H1 (cell line): Measurements from ENCODE around the gene SNX27.
"Not testable (repeated sequence)": the region's sequence is repeated elsewhere in the genome, so short reads cannot be mapped to it uniquely, and the experiment has no call there.

Experiments
- EP300 ChIP-seq, 2 experiments: IDR thresholded peaks; 1 replicate in 1 of 2; 2 replicates in 1 of 2; pipeline ENCODE4 v1.6.1; 2011 to 2012; ENCODE audit warnings: low read depth in 2 of 2, low read length in 2 of 2, mild to moderate bottlenecking in 2 of 2, borderline replicate concordance in 1 of 2, inconsistent platforms in 1 of 2, moderate library complexity in 1 of 2
- EZH2 ChIP-seq: fragments of 200-600 bp; sonication (generic); IDR thresholded peaks from 2 replicates; pipeline ENCODE4 v1.7.1; 2012; ENCODE audit warnings: low read depth, mild to moderate bottlenecking, moderate library complexity, low read length, inconsistent platforms; ENCODE audit not compliant: severe bottlenecking
- JUN ChIP-seq: IDR thresholded peaks from 2 replicates; pipeline ENCODE4 v1.6.1; 2011; ENCODE audit warnings: low read depth, mild to moderate bottlenecking, improper control_type of control experiment, low read length
- POLR2A ChIP-seq, 2 experiments: IDR thresholded peaks; 1 replicate in 1 of 2; 2 replicates in 1 of 2; pipeline ENCODE4 v1.6.1; 2011; ENCODE audit warnings: low read depth in 2 of 2, low read length in 2 of 2, mild to moderate bottlenecking in 2 of 2; ENCODE audit errors: control extremely low read depth in 1 of 2
- RXRA ChIP-seq: IDR thresholded peaks from 2 replicates; pipeline ENCODE4 v1.6.1; 2011; ENCODE audit warnings: low read depth, mild to moderate bottlenecking, low read length, moderate library complexity; ENCODE audit not compliant: insufficient read depth
- TF ChIP-seq, protein P1 (sequence below), 3 experiments: IDR thresholded peaks; 1 replicate in 2 of 3; 2 replicates in 1 of 3; pipeline versions ENCODE4 v1.5.1 to v1.6.1; 2011; ENCODE audit warnings: low read length in 3 of 3, mild to moderate bottlenecking in 3 of 3, inconsistent platforms in 2 of 3, low read depth in 1 of 3, moderate library complexity in 1 of 3; ENCODE audit not compliant: insufficient read depth in 1 of 3; ENCODE audit errors: control extremely low read depth in 1 of 3
- TF ChIP-seq, protein P2 (sequence below): fragments of 300-600 bp; sonication (generic); IDR thresholded peaks from 2 replicates; pipeline ENCODE4 v1.7.1; 2012; ENCODE audit warnings: low read length, moderate library complexity, mild to moderate bottlenecking, inconsistent platforms; ENCODE audit not compliant: insufficient replicate concordance

DNA sequence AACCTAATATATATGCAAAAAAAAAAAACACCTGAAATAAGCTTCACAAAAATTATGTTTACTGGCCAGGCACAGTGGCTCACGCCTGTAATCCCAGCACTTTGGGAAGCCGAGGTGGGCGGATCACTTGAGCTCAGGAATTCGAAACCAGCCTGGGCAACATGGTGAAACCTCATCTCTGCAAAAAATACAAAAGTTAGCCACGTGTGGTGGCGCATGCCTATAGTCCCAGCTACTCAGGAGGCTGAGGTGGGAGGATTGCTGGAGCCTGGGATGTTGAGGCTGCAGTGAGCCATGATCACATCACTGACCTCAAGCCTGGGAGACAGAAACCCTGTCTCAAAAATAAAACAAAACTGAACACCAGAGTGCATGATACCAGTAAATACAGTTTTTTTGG, 7.1 kb downstream of the SNX27 start:
- not testable (repeated sequence) for TF ChIP-seq JUN; EZH2; POLR2A (IDR thresholded peaks at IDR 0.05; ENCODE audit: control extremely low read depth in 1 of 2, low read depth in 2 of 2, low read length in 2 of 2); EP300 (IDR thresholded peaks at IDR 0.05; ENCODE audit: borderline replicate concordance in 1 of 2, low read depth in 2 of 2, low read length in 2 of 2); RXRA
- TF ChIP-seq, protein P1, sequence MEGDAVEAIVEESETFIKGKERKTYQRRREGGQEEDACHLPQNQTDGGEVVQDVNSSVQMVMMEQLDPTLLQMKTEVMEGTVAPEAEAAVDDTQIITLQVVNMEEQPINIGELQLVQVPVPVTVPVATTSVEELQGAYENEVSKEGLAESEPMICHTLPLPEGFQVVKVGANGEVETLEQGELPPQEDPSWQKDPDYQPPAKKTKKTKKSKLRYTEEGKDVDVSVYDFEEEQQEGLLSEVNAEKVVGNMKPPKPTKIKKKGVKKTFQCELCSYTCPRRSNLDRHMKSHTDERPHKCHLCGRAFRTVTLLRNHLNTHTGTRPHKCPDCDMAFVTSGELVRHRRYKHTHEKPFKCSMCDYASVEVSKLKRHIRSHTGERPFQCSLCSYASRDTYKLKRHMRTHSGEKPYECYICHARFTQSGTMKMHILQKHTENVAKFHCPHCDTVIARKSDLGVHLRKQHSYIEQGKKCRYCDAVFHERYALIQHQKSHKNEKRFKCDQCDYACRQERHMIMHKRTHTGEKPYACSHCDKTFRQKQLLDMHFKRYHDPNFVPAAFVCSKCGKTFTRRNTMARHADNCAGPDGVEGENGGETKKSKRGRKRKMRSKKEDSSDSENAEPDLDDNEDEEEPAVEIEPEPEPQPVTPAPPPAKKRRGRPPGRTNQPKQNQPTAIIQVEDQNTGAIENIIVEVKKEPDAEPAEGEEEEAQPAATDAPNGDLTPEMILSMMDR (IDR thresholded peaks at IDR 0.05; ENCODE audit: control extremely low read depth in 1 of 3, insufficient read depth in 1 of 3, low read depth in 1 of 3, low read length in 3 of 3): not testable (repeated sequence)
- TF ChIP-seq, protein P2, sequence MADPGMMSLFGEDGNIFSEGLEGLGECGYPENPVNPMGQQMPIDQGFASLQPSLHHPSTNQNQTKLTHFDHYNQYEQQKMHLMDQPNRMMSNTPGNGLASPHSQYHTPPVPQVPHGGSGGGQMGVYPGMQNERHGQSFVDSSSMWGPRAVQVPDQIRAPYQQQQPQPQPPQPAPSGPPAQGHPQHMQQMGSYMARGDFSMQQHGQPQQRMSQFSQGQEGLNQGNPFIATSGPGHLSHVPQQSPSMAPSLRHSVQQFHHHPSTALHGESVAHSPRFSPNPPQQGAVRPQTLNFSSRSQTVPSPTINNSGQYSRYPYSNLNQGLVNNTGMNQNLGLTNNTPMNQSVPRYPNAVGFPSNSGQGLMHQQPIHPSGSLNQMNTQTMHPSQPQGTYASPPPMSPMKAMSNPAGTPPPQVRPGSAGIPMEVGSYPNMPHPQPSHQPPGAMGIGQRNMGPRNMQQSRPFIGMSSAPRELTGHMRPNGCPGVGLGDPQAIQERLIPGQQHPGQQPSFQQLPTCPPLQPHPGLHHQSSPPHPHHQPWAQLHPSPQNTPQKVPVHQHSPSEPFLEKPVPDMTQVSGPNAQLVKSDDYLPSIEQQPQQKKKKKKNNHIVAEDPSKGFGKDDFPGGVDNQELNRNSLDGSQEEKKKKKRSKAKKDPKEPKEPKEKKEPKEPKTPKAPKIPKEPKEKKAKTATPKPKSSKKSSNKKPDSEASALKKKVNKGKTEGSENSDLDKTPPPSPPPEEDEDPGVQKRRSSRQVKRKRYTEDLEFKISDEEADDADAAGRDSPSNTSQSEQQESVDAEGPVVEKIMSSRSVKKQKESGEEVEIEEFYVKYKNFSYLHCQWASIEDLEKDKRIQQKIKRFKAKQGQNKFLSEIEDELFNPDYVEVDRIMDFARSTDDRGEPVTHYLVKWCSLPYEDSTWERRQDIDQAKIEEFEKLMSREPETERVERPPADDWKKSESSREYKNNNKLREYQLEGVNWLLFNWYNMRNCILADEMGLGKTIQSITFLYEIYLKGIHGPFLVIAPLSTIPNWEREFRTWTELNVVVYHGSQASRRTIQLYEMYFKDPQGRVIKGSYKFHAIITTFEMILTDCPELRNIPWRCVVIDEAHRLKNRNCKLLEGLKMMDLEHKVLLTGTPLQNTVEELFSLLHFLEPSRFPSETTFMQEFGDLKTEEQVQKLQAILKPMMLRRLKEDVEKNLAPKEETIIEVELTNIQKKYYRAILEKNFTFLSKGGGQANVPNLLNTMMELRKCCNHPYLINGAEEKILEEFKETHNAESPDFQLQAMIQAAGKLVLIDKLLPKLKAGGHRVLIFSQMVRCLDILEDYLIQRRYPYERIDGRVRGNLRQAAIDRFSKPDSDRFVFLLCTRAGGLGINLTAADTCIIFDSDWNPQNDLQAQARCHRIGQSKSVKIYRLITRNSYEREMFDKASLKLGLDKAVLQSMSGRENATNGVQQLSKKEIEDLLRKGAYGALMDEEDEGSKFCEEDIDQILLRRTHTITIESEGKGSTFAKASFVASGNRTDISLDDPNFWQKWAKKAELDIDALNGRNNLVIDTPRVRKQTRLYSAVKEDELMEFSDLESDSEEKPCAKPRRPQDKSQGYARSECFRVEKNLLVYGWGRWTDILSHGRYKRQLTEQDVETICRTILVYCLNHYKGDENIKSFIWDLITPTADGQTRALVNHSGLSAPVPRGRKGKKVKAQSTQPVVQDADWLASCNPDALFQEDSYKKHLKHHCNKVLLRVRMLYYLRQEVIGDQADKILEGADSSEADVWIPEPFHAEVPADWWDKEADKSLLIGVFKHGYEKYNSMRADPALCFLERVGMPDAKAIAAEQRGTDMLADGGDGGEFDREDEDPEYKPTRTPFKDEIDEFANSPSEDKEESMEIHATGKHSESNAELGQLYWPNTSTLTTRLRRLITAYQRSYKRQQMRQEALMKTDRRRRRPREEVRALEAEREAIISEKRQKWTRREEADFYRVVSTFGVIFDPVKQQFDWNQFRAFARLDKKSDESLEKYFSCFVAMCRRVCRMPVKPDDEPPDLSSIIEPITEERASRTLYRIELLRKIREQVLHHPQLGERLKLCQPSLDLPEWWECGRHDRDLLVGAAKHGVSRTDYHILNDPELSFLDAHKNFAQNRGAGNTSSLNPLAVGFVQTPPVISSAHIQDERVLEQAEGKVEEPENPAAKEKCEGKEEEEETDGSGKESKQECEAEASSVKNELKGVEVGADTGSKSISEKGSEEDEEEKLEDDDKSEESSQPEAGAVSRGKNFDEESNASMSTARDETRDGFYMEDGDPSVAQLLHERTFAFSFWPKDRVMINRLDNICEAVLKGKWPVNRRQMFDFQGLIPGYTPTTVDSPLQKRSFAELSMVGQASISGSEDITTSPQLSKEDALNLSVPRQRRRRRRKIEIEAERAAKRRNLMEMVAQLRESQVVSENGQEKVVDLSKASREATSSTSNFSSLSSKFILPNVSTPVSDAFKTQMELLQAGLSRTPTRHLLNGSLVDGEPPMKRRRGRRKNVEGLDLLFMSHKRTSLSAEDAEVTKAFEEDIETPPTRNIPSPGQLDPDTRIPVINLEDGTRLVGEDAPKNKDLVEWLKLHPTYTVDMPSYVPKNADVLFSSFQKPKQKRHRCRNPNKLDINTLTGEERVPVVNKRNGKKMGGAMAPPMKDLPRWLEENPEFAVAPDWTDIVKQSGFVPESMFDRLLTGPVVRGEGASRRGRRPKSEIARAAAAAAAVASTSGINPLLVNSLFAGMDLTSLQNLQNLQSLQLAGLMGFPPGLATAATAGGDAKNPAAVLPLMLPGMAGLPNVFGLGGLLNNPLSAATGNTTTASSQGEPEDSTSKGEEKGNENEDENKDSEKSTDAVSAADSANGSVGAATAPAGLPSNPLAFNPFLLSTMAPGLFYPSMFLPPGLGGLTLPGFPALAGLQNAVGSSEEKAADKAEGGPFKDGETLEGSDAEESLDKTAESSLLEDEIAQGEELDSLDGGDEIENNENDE: not testable (repeated sequence)
